Progenitor cell of endocrine pancreas (in vitro differentiated cells): ENCODE data around the gene TRIM42. TPM values are rescaled to one million over a fixed set of nuclear protein-coding genes. Genes with fewer than 3 reads are reported as not detected.

Experiments
- DNase-seq: peaks from one replicate; pipeline ENCODE4 v3.0.0; 2021; ENCODE audit warnings: low spot score; ENCODE audit not compliant: unreplicated experiment
- H3K27ac Mint-ChIP-seq: 2 replicates; pipeline ENCODE4 v1.8.0; 2021; ENCODE audit warnings: mild to moderate bottlenecking, moderate library complexity, mixed read lengths
- H3K27me3 Mint-ChIP-seq: 2 replicates; pipeline ENCODE4 v1.8.0; 2021; ENCODE audit warnings: mixed read lengths
- H3K36me3 Mint-ChIP-seq: 2 replicates; pipeline ENCODE4 v1.8.0; 2022; ENCODE audit warnings: mixed read lengths; ENCODE audit not compliant: insufficient read depth
- H3K4me1 Mint-ChIP-seq: 2 replicates; pipeline ENCODE4 v1.8.0; 2021; ENCODE audit warnings: low read depth, mixed read lengths
- H3K4me3 Mint-ChIP-seq: 2 replicates; pipeline ENCODE4 v1.8.0; 2021; ENCODE audit warnings: low read depth, mild to moderate bottlenecking, moderate library complexity, mixed read lengths
- H3K9me3 Mint-ChIP-seq: 2 replicates; pipeline ENCODE4 v1.8.0; 2021; ENCODE audit warnings: low read depth, mixed read lengths
- total RNA-seq: library from RNA; stranded (reverse); gene quantifications from 2 replicates; pipeline ENCODE4 v1.2.1, GENCODE V29; 2021
- TF ChIP-seq, protein P1 (sequence below): fragments of 200-600 bp; sonication (generic); IDR thresholded peaks from one replicate; pipeline ENCODE4 v1.5.0; 2021; ENCODE audit warnings: antibody characterized with exemption, mild to moderate bottlenecking; ENCODE audit not compliant: unreplicated experiment

Gene TRIM42
- total RNA-seq, 1 donor from 2014 or later = not detected

DNA sequence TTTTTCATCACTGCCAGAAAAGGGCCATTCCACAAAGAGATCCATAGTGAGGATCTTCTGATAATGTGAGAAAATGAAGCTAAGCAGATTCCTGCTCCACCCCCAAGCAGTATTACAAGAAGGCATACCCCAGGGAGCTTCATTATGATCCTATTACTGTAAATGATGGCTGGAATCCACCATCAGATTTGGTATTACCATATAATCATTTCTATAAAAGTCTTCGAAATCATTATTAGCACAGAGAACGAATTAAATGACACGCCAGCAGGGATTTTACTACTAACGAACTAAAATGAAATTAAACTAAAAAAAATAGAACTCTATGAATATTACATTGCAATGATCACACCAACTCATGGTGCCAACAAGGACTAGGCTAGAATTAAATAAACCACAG lies 24.4 kb downstream of the TRIM42 start:
- no peak overlapping the region for H3K27ac Mint-ChIP-seq
- peaks cover 2% of the 10 kb centered on the region for H3K36me3 Mint-ChIP-seq
- peaks cover 11% of the 10 kb centered on the region for H3K27me3 Mint-ChIP-seq
- no peak overlapping the region for H3K4me3 Mint-ChIP-seq
- TF ChIP-seq, protein P1, sequence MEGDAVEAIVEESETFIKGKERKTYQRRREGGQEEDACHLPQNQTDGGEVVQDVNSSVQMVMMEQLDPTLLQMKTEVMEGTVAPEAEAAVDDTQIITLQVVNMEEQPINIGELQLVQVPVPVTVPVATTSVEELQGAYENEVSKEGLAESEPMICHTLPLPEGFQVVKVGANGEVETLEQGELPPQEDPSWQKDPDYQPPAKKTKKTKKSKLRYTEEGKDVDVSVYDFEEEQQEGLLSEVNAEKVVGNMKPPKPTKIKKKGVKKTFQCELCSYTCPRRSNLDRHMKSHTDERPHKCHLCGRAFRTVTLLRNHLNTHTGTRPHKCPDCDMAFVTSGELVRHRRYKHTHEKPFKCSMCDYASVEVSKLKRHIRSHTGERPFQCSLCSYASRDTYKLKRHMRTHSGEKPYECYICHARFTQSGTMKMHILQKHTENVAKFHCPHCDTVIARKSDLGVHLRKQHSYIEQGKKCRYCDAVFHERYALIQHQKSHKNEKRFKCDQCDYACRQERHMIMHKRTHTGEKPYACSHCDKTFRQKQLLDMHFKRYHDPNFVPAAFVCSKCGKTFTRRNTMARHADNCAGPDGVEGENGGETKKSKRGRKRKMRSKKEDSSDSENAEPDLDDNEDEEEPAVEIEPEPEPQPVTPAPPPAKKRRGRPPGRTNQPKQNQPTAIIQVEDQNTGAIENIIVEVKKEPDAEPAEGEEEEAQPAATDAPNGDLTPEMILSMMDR = no peak
- no peak for DNase-seq
- H3K4me1 Mint-ChIP-seq = peaks cover 10% of the 10 kb centered on the region
- peaks cover 13% of the 10 kb centered on the region for H3K9me3 Mint-ChIP-seq

DNA sequence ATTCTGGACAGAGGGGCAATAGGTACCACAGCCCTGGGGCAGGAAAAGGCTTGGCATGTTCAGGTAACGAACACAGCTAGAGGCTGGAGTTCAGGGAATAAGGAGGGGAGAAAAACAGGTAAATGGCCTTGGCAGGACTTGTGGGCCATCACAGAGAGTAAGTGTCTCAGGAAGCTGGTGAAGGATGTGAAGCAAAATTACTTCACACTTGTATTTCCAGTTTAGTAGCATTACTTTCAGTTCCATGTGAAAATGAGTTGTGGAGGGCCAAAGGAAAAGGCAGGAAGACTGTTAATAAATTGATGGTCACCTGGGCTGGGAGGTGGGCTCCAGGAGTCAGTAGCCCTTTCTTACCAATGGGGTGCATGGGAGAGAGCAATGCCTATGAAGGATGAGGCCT lies 25.6 kb downstream of the TRIM42 start:
- H3K36me3 Mint-ChIP-seq = peaks cover 2% of the 10 kb centered on the region
- H3K4me3 Mint-ChIP-seq = no peak overlapping the region
- H3K27me3 Mint-ChIP-seq = peaks cover 11% of the 10 kb centered on the region
- H3K4me1 Mint-ChIP-seq = peaks cover 10% of the 10 kb centered on the region
- no peak for DNase-seq
- no peak overlapping the region for H3K27ac Mint-ChIP-seq
- TF ChIP-seq, protein P1 = no peak
- peaks cover 13% of the 10 kb centered on the region for H3K9me3 Mint-ChIP-seq

DNA sequence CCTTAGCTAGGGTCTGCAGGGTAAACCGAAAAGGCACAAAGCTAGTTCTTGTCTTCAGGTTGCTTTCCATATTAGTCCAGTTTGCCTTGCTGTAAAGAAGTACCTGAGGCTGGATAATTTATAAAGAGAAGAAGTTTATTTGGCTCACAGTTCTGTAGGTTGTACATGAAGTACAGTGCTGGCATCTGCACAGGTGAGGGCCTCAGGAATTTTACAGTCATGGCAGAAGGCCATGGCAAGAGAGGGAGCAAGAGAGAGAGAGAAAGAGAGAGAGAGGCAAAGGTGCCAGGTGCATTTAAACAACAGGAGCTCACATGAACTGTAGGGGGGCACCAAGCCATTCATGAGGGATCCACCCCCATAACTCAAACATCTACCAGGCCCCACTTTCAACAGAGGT lies 26.9 kb downstream of the TRIM42 start:
- DNase-seq = no peak
- Mint-ChIP-seq H3K36me3 (peaks cover 2% of the 10 kb centered on the region), H3K4me3 (no peak overlapping the region), H3K9me3 (peaks cover 8% of the 10 kb centered on the region), H3K4me1 (peaks cover 5% of the 10 kb centered on the region), H3K27me3 (peaks cover 11% of the 10 kb centered on the region), H3K27ac (no peak overlapping the region)
- TF ChIP-seq, protein P1 = no peak

DNA sequence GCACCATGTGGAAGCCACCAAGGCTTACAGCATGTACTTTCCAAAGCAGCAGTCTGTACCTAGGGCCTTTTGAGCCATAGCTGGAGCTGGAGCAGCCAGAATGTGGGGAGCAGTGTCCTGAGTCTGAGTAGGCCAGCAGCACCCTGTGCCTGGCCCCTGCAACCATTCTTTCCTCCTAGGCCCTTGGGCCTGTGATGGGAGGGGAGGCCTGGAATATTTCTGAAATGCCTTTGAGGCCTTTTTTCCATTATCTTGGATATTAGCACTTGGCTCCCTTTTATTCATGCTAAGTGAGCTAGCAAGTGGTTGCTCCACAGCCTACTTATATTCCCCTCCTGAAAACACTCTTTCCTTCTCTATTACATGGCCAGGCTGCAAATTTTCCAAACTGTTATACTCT lies 28.1 kb downstream of the TRIM42 start:
- TF ChIP-seq, protein P1 = no peak
- H3K36me3 Mint-ChIP-seq = peaks cover 2% of the 10 kb centered on the region
- peaks cover 8% of the 10 kb centered on the region for H3K9me3 Mint-ChIP-seq
- peaks cover 11% of the 10 kb centered on the region for H3K27me3 Mint-ChIP-seq
- no peak for DNase-seq
- H3K4me1 Mint-ChIP-seq = peaks cover 1% of the 10 kb centered on the region
- no peak overlapping the region for H3K27ac Mint-ChIP-seq
- H3K4me3 Mint-ChIP-seq = no peak overlapping the region

DNA sequence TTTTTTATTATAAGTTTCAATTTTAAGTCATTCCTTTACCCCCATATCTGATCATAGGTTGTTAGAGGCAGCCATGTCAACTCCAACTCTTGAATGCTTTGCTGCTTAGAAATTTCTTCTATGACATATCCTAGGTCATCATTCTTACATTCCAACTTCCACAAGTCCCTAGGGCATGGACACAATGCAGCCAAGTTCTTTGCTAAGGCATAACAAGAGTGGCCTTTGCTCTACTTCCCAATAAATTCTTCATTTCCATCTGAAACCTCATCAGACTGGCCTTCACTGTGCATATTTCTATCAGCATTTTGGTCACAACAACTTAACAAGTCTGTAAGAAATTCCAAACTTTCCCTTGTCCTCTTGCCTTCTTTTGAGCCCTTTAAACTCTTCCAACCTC lies 28.5 kb downstream of the TRIM42 start:
- TF ChIP-seq, protein P1 = no peak
- no peak overlapping the region for H3K27ac Mint-ChIP-seq
- DNase-seq = no peak
- H3K4me1 Mint-ChIP-seq = peaks cover 4% of the 10 kb centered on the region
- H3K36me3 Mint-ChIP-seq = peaks cover 2% of the 10 kb centered on the region
- peaks cover 8% of the 10 kb centered on the region for H3K9me3 Mint-ChIP-seq
- peaks cover 11% of the 10 kb centered on the region for H3K27me3 Mint-ChIP-seq
- no peak overlapping the region for H3K4me3 Mint-ChIP-seq
